GM23248 (cell line): ENCODE results near the gene MACROD2. TPM values are rescaled to one million over a fixed set of nuclear protein-coding genes. Genes with fewer than 3 reads are reported as not detected.

Experiments used
- DNase-seq: peaks from one replicate; pipeline ENCODE4 v3.0.0-alpha.2; 2015
- H2AFZ ChIP-seq: fragments of 200-600 bp; sonication (generic); 2 replicates; pipeline ENCODE4 v1.6.1; 2016; ENCODE audit warnings: antibody characterized with exemption
- H3F3A ChIP-seq: fragments of 200-600 bp; sonication (generic); 2 replicates; pipeline ENCODE4 v1.6.1; 2016; ENCODE audit warnings: mild to moderate bottlenecking, antibody characterized with exemption, mixed run types; ENCODE audit not compliant: insufficient read depth
- H3K27ac ChIP-seq: fragments of 200-600 bp; sonication (generic); 2 replicates; pipeline ENCODE4 v1.5.1; 2016; ENCODE audit warnings: mild to moderate bottlenecking
- H3K27me3 ChIP-seq: fragments of 200-600 bp; sonication (generic); replicated peaks from 2 replicates; pipeline ENCODE4 v1.6.1; 2016; ENCODE audit warnings: mild to moderate bottlenecking; ENCODE audit not compliant: insufficient read depth
- H3K36me3 ChIP-seq: fragments of 200-600 bp; sonication (generic); 2 replicates; pipeline ENCODE4 v1.6.1; 2016; ENCODE audit warnings: low read depth, mild to moderate bottlenecking
- H3K4me1 ChIP-seq: fragments of 200-600 bp; sonication (generic); 2 replicates; pipeline ENCODE4 v1.6.1; 2016; ENCODE audit warnings: mild to moderate bottlenecking; ENCODE audit not compliant: insufficient read depth
- H3K4me2 ChIP-seq: fragments of 200-600 bp; sonication (generic); one replicate; pipeline ENCODE4 v1.6.1; 2016; ENCODE audit warnings: mild to moderate bottlenecking; ENCODE audit not compliant: unreplicated experiment
- H3K4me3 ChIP-seq: fragments of 200-600 bp; sonication (generic); 2 replicates; pipeline ENCODE4 v1.5.1; 2016; ENCODE audit warnings: mild to moderate bottlenecking
- H3K79me2 ChIP-seq: fragments of 200-600 bp; sonication (generic); 2 replicates; pipeline ENCODE4 v1.6.1; 2016; ENCODE audit warnings: mild to moderate bottlenecking; ENCODE audit not compliant: insufficient read depth
- H3K9ac ChIP-seq: fragments of 200-600 bp; sonication (generic); 2 replicates; pipeline ENCODE4 v1.6.1; 2016; ENCODE audit warnings: mild to moderate bottlenecking
- H3K9me2 ChIP-seq: fragments of 200-600 bp; sonication (generic); 2 replicates; pipeline ENCODE4 v1.6.1; 2016; ENCODE audit warnings: mixed run types, mild to moderate bottlenecking, moderate library complexity; ENCODE audit not compliant: insufficient read depth
- H3K9me3 ChIP-seq: fragments of 200-600 bp; sonication (generic); one replicate; pipeline ENCODE4 v1.6.1; 2017; ENCODE audit warnings: low read depth
- H4K20me1 ChIP-seq: fragments of 200-600 bp; sonication (generic); 2 replicates; pipeline ENCODE4 v1.6.0; 2016; ENCODE audit not compliant: insufficient read depth
- EZH2 ChIP-seq: fragments of 200-600 bp; sonication (generic); IDR thresholded peaks from 2 replicates; pipeline ENCODE4 v1.6.1; 2018; ENCODE audit warnings: antibody characterized with exemption, mild to moderate bottlenecking; ENCODE audit not compliant: insufficient read depth, poor library complexity, severe bottlenecking
- EZH2phosphoT487 ChIP-seq: fragments of 200-600 bp; sonication (generic); IDR thresholded peaks from 2 replicates; pipeline ENCODE4 v1.6.1; 2018; ENCODE audit warnings: antibody characterized with exemption, moderate library complexity, mild to moderate bottlenecking, low read depth; ENCODE audit not compliant: insufficient read depth
- WGBS, 2 experiments: methylation state at CpG; one replicate each; pipeline ENCODE4 v1.1.6; 2015 to 2017; ENCODE audit warnings: low lambda C conversion rate in 2 of 2, low coverage in 1 of 2; ENCODE audit errors: missing lambda C conversion rate in 2 of 2; 5-methylcytosine and 5-hydroxymethylcytosine counted together
- in situ Hi-C: fragments of 300-500 bp; cut with MboI; formaldehyde crosslinking; loops from 2 replicates; pipeline ENCODE4 v1.15.0; 2020
- polyA plus RNA-seq: library from polyadenylated mRNA; unstranded; fragments of >200 nt; fragmentation: Nextera tagmentation; extraction: Ambion mirVana; gene quantifications from 2 replicates; pipeline ENCODE4 v1.2.1, GENCODE V29; 2016
- total RNA-seq: library from RNA; depleted of rRNA; stranded (reverse); fragments of >200 nt; shearing (Covaris generic); gene quantifications from 2 replicates; pipeline ENCODE4 v1.2.3, GENCODE V29; 2014

MACROD2 gene
- total and polyA plus RNA-seq, 2 experiments from 2014 or later = 1.1 to 3.1 TPM

GRCh38 chr20:15742087-15742486 lies 1746.8 kb downstream of the MACROD2 start:
- in situ Hi-C loops = no loop called here
- H3K27ac ChIP-seq = no peak overlapping the region
- H3K9me3 ChIP-seq = no peaks in the 10 kb centered on the region
- no peaks in the 10 kb centered on the region for H3K9me2 ChIP-seq
- no peaks in the 10 kb centered on the region for H3K36me3 ChIP-seq
- H3K79me2 ChIP-seq = no peaks in the 10 kb centered on the region
- no peak overlapping the region for H3K4me3 ChIP-seq
- H3F3A ChIP-seq = no peaks in the 10 kb centered on the region
- H3K4me2 ChIP-seq = no peak overlapping the region
- no peak overlapping the region for H3K9ac ChIP-seq
- H3K27me3 ChIP-seq = no peaks in the 10 kb centered on the region
- no peaks in the 10 kb centered on the region for H3K4me1 ChIP-seq
- H2AFZ ChIP-seq = no peak overlapping the region
- WGBS, 2 experiments = 87 to 88% methylated on average over 1 of the region's 1 CpG
- TF ChIP-seq EZH2 = no peak
- no peak for TF ChIP-seq EZH2phosphoT487
- H4K20me1 ChIP-seq = no peaks in the 10 kb centered on the region
- no peak for DNase-seq

GRCh38 chr20:15742627-15743026 lies 1747.3 kb downstream of the MACROD2 start:
- Histone ChIP-seq H4K20me1 (no peaks in the 10 kb centered on the region), H3K4me3 (no peak overlapping the region), H3K27me3 (no peaks in the 10 kb centered on the region), H2AFZ (no peak overlapping the region), H3K36me3 (no peaks in the 10 kb centered on the region), H3K27ac (no peak overlapping the region), H3K9me3 (no peaks in the 10 kb centered on the region), H3K9me2 (no peaks in the 10 kb centered on the region), H3K4me1 (no peaks in the 10 kb centered on the region), H3K4me2 (no peak overlapping the region), H3F3A (no peaks in the 10 kb centered on the region), H3K9ac (no peak overlapping the region), H3K79me2 (no peaks in the 10 kb centered on the region)
- in situ Hi-C loops = no loop called here
- no peak for TF ChIP-seq EZH2phosphoT487
- no peak for TF ChIP-seq EZH2
- 83 to 90% methylated on average over 1 of the region's 1 CpG for WGBS, 2 experiments
- no peak for DNase-seq

GRCh38 chr20:15756002-15756753 lies 1760.9 kb downstream of the MACROD2 start:
- H3F3A ChIP-seq = no peaks in the 10 kb centered on the region
- H2AFZ ChIP-seq = no peak overlapping the region
- no peaks in the 10 kb centered on the region for H3K9me3 ChIP-seq
- H4K20me1 ChIP-seq = no peaks in the 10 kb centered on the region
- DNase-seq = no peak
- no peak overlapping the region for H3K27ac ChIP-seq
- H3K27me3 ChIP-seq = no peaks in the 10 kb centered on the region
- H3K79me2 ChIP-seq = no peaks in the 10 kb centered on the region
- no peaks in the 10 kb centered on the region for H3K36me3 ChIP-seq
- H3K4me3 ChIP-seq = no peak overlapping the region
- H3K4me2 ChIP-seq = no peak overlapping the region
- no peak for TF ChIP-seq EZH2
- no peak for TF ChIP-seq EZH2phosphoT487
- WGBS, 2 experiments = 50% methylated on average over 3 of the region's 3 CpGs
- no peak overlapping the region for H3K9ac ChIP-seq
- no peaks in the 10 kb centered on the region for H3K9me2 ChIP-seq
- no peaks in the 10 kb centered on the region; the same call in 1 of the 2 replicates for H3K4me1 ChIP-seq
- in situ Hi-C loops = no loop called here

- H3K27ac ChIP-seq = no peak overlapping the region
- TF ChIP-seq EZH2phosphoT487 (no peak), EZH2 (no peak)
- H4K20me1 ChIP-seq = no peaks in the 10 kb centered on the region
- no peaks in the 10 kb centered on the region; the same call in 1 of the 2 replicates for H3K4me1 ChIP-seq
- in situ Hi-C loops = no loop called here
- H3K4me3 ChIP-seq = no peak overlapping the region
- no peaks in the 10 kb centered on the region for H3F3A ChIP-seq
- WGBS, 2 experiments = 42 to 45% methylated on average over 2 of the region's 2 CpGs
- no peak for DNase-seq
- H3K9me2 ChIP-seq = no peaks in the 10 kb centered on the region
- no peaks in the 10 kb centered on the region for H3K36me3 ChIP-seq
- no peaks in the 10 kb centered on the region for H3K79me2 ChIP-seq
- H3K4me2 ChIP-seq = no peak overlapping the region
- H3K9ac ChIP-seq = no peak overlapping the region
- H3K27me3 ChIP-seq = no peaks in the 10 kb centered on the region
- no peaks in the 10 kb centered on the region for H3K9me3 ChIP-seq
- H2AFZ ChIP-seq = no peak overlapping the region
Observed at GRCh38 chr20:15756754-15757115, 1761.4 kb downstream of the MACROD2 start.
